GF-D8 (cell line): ENCODE results near the gene CAV3.

Experiments
- DNase-seq: peaks from one replicate; lab custom pipeline; 2025; lab: John Stamatoyannopoulos, UW

CAV3 gene

GRCh38 chr3:8734908-8735307 is 1.3 kb downstream of the CAV3 start:
- DNase-seq: no peak

GRCh38 chr3:8736436-8736835 is 2.8 kb downstream of the CAV3 start:
- no peak for DNase-seq

- DNase-seq: no peak
Observed at GRCh38 chr3:8737301-8737700, 3.7 kb downstream of the CAV3 start.

GRCh38 chr3:8737823-8738222 is 4.2 kb downstream of the CAV3 start:
- no peak for DNase-seq

- no peak for DNase-seq
Observed at GRCh38 chr3:8738639-8739038, 5.0 kb downstream of the CAV3 start.

GRCh38 chr3:8739757-8740504 is 6.3 kb downstream of the CAV3 start:
- DNase-seq: no peak

GRCh38 chr3:8741581-8742261 is 8.1 kb downstream of the CAV3 start:
- DNase-seq: no peak

GRCh38 chr3:8743021-8743601 is 9.5 kb downstream of the CAV3 start:
- no peak for DNase-seq

GRCh38 chr3:8743911-8744310 is 10.3 kb downstream of the CAV3 start:
- DNase-seq: no peak

- DNase-seq: no peak
Observed at GRCh38 chr3:8745619-8746370, 12.2 kb downstream of the CAV3 start.

GRCh38 chr3:8746780-8747345 is 13.3 kb downstream of the CAV3 start:
- DNase-seq: no peak

- no peak for DNase-seq
Observed at GRCh38 chr3:8749316-8749715, 15.7 kb downstream of the CAV3 start.

GRCh38 chr3:8752832-8753231 is 19.2 kb downstream of the CAV3 start:
- no peak for DNase-seq

GRCh38 chr3:8755097-8755496 is 21.5 kb downstream of the CAV3 start:
- no peak for DNase-seq

GRCh38 chr3:8755564-8756237 is 22.1 kb downstream of the CAV3 start:
- no peak for DNase-seq

GRCh38 chr3:8756671-8757070 is 23.1 kb downstream of the CAV3 start:
- no peak for DNase-seq

- no peak for DNase-seq
Observed at GRCh38 chr3:8757551-8758518, 24.2 kb downstream of the CAV3 start.

GRCh38 chr3:8759038-8759707 is 25.6 kb downstream of the CAV3 start:
- no peak for DNase-seq

GRCh38 chr3:8760091-8760490 is 26.5 kb downstream of the CAV3 start:
- DNase-seq: no peak

- DNase-seq: no peak
Observed at GRCh38 chr3:8760506-8760905, 26.9 kb downstream of the CAV3 start.
